HEK293T (cell line): Measurements from ENCODE around the gene CRIM1.

Experiments
- CTCF ChIA-PET: fragments of 350-600 bp; formaldehyde crosslinking; extraction: SDS; loops from one replicate; lab custom pipeline; 2021; ENCODE audit warnings: antibody characterized with exemption, inconsistent platforms; lab: Yijun Ruan, JAX
- POLR2A ChIA-PET: fragments of 350-600 bp; formaldehyde crosslinking; extraction: SDS; loops from one replicate; lab custom pipeline; 2020; ENCODE audit warnings: antibody characterized with exemption, inconsistent platforms; lab: Yijun Ruan, JAX
- DNase-seq: peaks from one replicate; pipeline ENCODE4 v3.0.0; 2012; ENCODE audit warnings: mixed read lengths; ENCODE audit errors: extremely low spot score
- ARNT ChIP-seq: fragments of 450-650 bp; IDR thresholded peaks from 2 replicates; pipeline ENCODE4 v1.6.1; 2017; ENCODE audit warnings: mild to moderate bottlenecking
- BHLHE40 ChIP-seq: fragments of 450-650 bp; IDR thresholded peaks from 2 replicates; pipeline ENCODE4 v1.6.1; 2016; ENCODE audit warnings: mild to moderate bottlenecking, moderate library complexity, borderline replicate concordance
- CTBP1 ChIP-seq: fragments of 450-650 bp; IDR thresholded peaks from 2 replicates; pipeline ENCODE4 v1.6.1; 2016; ENCODE audit warnings: borderline replicate concordance
- ELF4 ChIP-seq: fragments of 450-650 bp; IDR thresholded peaks from 2 replicates; pipeline ENCODE4 v1.6.1; 2017; ENCODE audit warnings: antibody characterized with exemption
- FOXA1 ChIP-seq: fragments of 450-650 bp; IDR thresholded peaks from 2 replicates; pipeline ENCODE4 v1.6.1; 2016; ENCODE audit warnings: mild to moderate bottlenecking
- FOXK2 ChIP-seq: fragments of 450-650 bp; IDR thresholded peaks from 2 replicates; pipeline ENCODE4 v1.6.1; 2016; ENCODE audit warnings: mild to moderate bottlenecking
- FOXM1 ChIP-seq: fragments of 450-650 bp; IDR thresholded peaks from 2 replicates; pipeline ENCODE4 v1.6.1; 2017; ENCODE audit warnings: mild to moderate bottlenecking, borderline replicate concordance
- HDGF ChIP-seq: fragments of 450-650 bp; IDR thresholded peaks from 2 replicates; pipeline ENCODE4 v1.6.1; 2017; ENCODE audit warnings: antibody characterized with exemption, borderline replicate concordance
- L3MBTL2 ChIP-seq: fragments of 450-650 bp; conservative IDR thresholded peaks from 2 replicates; pipeline ENCODE4 v1.6.1; 2016; ENCODE audit warnings: mild to moderate bottlenecking
- LEF1 ChIP-seq: fragments of 450-650 bp; IDR thresholded peaks from 2 replicates; pipeline ENCODE4 v1.6.1; 2017; ENCODE audit warnings: mild to moderate bottlenecking, borderline replicate concordance
- NFRKB ChIP-seq: fragments of 450-650 bp; IDR thresholded peaks from 2 replicates; pipeline ENCODE4 v1.6.1; 2016; ENCODE audit warnings: mild to moderate bottlenecking, moderate library complexity
- SP1 ChIP-seq: fragments of 450-650 bp; IDR thresholded peaks from 2 replicates; pipeline ENCODE4 v1.6.1; 2017
- SUZ12 ChIP-seq: fragments of 450-650 bp; IDR thresholded peaks from 2 replicates; pipeline ENCODE4 v1.6.1; 2016; ENCODE audit warnings: mild to moderate bottlenecking
- TARDBP ChIP-seq: fragments of 450-650 bp; IDR thresholded peaks from 2 replicates; pipeline ENCODE4 v1.6.1; 2016
- ZNF384 ChIP-seq: fragments of 450-650 bp; IDR thresholded peaks from 2 replicates; pipeline ENCODE4 v1.6.1; 2016
- TF ChIP-seq, protein P1 (sequence below): fragments of 450-650 bp; IDR thresholded peaks from 2 replicates; pipeline ENCODE4 v1.6.1; 2016

CRIM1 gene

DNA sequence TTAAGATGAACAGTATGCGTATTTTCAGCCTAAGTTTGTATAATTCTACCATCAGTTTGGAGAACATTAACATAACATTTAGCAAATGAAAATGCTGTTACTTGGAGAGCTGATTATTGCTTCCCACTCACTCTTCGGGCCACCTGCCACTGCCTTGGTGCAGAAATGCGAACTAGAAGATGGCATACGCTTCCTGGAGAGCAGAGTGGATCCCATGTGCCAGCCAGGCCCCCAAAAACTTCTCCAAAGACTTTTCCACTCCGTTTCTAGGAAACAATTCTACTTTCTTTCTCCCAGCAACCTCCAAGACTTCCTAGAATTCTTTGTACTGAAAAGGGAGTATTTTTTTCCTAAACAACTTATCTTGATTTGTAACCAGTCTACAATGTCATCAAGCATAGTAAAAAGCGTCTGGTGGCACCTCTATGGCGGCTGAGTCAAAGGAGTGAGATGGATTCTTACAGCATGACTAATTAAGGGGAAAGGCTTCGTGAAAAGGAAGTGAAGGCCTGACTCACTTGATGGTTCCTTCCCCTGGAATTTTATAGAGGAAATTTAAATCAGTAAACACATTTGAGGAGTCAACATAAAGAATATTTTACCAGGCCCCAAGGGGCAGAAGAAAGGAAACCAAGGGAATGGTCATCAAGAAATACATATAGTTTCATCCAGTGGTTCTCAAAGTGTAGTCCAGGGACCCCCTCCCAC lies 205.8 kb downstream of the CRIM1 start:
- no peak for DNase-seq
- TF ChIP-seq CTBP1 (no peak), ARNT (no peak), NFRKB (no peak), FOXM1 (no peak), FOXK2 (no peak), L3MBTL2 (no peak), ZNF384 (no peak), SUZ12 (no peak), ELF4 (no peak), HDGF (no peak), BHLHE40 (no peak), FOXA1 (no peak), TARDBP (no peak), SP1 (no peak)
- TF ChIP-seq, protein P1, sequence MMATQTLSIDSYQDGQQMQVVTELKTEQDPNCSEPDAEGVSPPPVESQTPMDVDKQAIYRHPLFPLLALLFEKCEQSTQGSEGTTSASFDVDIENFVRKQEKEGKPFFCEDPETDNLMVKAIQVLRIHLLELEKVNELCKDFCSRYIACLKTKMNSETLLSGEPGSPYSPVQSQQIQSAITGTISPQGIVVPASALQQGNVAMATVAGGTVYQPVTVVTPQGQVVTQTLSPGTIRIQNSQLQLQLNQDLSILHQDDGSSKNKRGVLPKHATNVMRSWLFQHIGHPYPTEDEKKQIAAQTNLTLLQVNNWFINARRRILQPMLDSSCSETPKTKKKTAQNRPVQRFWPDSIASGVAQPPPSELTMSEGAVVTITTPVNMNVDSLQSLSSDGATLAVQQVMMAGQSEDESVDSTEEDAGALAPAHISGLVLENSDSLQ = no peak
- ChIA-PET CTCF (no interaction called here), POLR2A (no interaction called here)

GRCh38 chr2:36562240-36562639 lies 206.7 kb downstream of the CRIM1 start:
- POLR2A ChIA-PET = no interaction called here
- CTCF ChIA-PET = interaction anchor here (0.6 kb wide), 1 partner anchor 418 kb away, joined by 3 read pairs; no protein-coding TSS in a partner anchor
- no peak for DNase-seq
- TF ChIP-seq TARDBP (no peak), ELF4 (no peak), ZNF384 (no peak), L3MBTL2 (no peak), SP1 (no peak), FOXK2 (no peak), FOXA1 (no peak), CTBP1 (no peak)
- TF ChIP-seq, protein P1 = no peak

DNA sequence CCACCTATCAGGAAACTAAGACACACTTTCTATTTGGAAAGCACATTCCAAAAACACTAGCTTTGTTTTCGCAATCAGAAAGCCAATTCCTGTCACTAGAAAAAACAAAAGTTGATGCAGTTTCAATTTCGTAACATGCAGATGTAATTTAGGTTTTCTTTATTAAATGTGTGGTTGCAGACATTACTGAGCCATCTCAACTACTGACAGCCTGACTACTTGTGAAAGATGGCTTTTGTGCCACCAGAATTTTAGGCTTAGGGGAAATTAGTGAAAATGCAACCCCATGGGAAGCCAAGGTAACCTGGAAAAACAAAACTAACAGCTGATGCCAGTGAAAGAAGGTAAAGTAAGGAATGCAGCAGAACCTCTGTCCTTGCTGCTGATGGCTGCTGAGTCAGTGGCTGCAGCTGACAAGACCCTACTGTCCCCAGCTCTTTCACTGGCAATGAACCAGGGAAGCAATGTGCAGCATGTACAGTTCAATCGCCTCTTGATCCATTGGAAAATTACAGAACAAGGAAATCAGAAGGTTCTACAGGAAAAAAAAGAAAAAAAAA lies 207.5 kb downstream of the CRIM1 start:
- DNase-seq = no peak
- ChIA-PET POLR2A (no interaction called here), CTCF (interaction anchor here (0.6 kb wide), 1 partner anchor 417 kb away, joined by 3 read pairs; no protein-coding TSS in a partner anchor)
- no peak for TF ChIP-seq CTBP1
- TF ChIP-seq FOXK2 = no peak
- TF ChIP-seq SUZ12 = no peak
- no peak for TF ChIP-seq FOXM1
- no peak for TF ChIP-seq L3MBTL2
- TF ChIP-seq HDGF = no peak
- no peak for TF ChIP-seq ZNF384

GRCh38 chr2:36564377-36564930 lies 208.9 kb downstream of the CRIM1 start:
- ChIA-PET CTCF (no interaction called here), POLR2A (no interaction called here)
- DNase-seq = no peak
- TF ChIP-seq NFRKB = no peak
- TF ChIP-seq HDGF = no peak
- no peak for TF ChIP-seq ZNF384
- TF ChIP-seq ELF4 = no peak
- TF ChIP-seq SUZ12 = no peak
- TF ChIP-seq FOXA1 = no peak
- TF ChIP-seq CTBP1 = no peak
- TF ChIP-seq, protein P1 = no peak
- TF ChIP-seq SP1 = no peak
- TF ChIP-seq FOXK2 = no peak
- TF ChIP-seq TARDBP = no peak
- TF ChIP-seq BHLHE40 = no peak
- TF ChIP-seq L3MBTL2 = no peak
- TF ChIP-seq FOXM1 = no peak
- no peak for TF ChIP-seq LEF1
- TF ChIP-seq ARNT = no peak

- TF ChIP-seq SP1 = no peak
- no peak for TF ChIP-seq NFRKB
- no peak for TF ChIP-seq FOXA1
- TF ChIP-seq LEF1 = no peak
- TF ChIP-seq TARDBP = no peak
- no peak for TF ChIP-seq SUZ12
- DNase-seq = no peak
- ChIA-PET CTCF (no interaction called here), POLR2A (no interaction called here)
These were observed 210.1 kb downstream of the CRIM1 start for GRCh38 chr2:36565712-36566111.

DNA sequence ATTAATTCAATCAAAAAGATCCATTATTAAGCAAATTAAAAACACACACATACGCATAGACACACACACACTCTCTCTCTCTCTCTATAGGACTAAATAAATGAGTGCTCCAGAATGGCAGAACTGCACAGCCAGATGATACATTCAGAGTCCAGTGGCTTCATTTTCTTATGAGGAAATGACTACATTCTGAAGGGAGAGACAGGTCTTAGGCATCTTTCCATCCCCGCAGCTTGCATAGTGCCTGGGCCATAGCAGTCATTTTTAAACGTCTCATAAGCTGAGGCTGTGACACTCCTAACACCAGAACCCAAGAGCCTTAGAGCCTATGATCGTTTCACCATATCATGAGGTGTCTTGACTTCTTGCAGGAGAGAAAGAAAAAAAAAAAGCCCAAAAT lies 211.3 kb downstream of the CRIM1 start:
- ChIA-PET CTCF (no interaction called here), POLR2A (no interaction called here)
- no peak for DNase-seq
- no peak for TF ChIP-seq FOXK2
- no peak for TF ChIP-seq BHLHE40
- TF ChIP-seq SUZ12 = no peak
- no peak for TF ChIP-seq SP1
- no peak for TF ChIP-seq TARDBP
- no peak for TF ChIP-seq FOXA1
- TF ChIP-seq CTBP1 = no peak
- TF ChIP-seq ZNF384 = no peak
- no peak for TF ChIP-seq NFRKB
- no peak for TF ChIP-seq ARNT
